ENCODE data around the gene B4GALNT4.
"Not testable (repeated sequence)": the region's sequence is repeated elsewhere in the genome, so short reads cannot be mapped to it uniquely, and the experiment has no call there.

The B4GALNT4 gene

GRCh38 chr11:369336-370018 is at the start of gene B4GALNT4:
Gene B4GALNT4 (plus strand): TSS chr11:369499. CDS start chr11:369804, 305 bp downstream.
- DNase-seq (ENCODE audit: low read depth in 3 of 3, low spot score in 1 of 3): peak in 1 of 3 donors; percentile 29

- DNase-seq (ENCODE audit: low read depth in 3 of 3, low spot score in 1 of 3): not testable (repeated sequence)
Measured at GRCh38 chr11:319888-320273, 49.4 kb upstream of the B4GALNT4 start.

GRCh38 chr11:324156-324555 is 45.1 kb upstream of the B4GALNT4 start:
- no peak for DNase-seq (ENCODE audit: low read depth in 3 of 3, low spot score in 1 of 3)

GRCh38 chr11:324593-325517 is 44.4 kb upstream of the B4GALNT4 start:
- not testable (repeated sequence) for DNase-seq (ENCODE audit: low read depth in 3 of 3, low spot score in 1 of 3)

- no peak for DNase-seq (ENCODE audit: low read depth in 3 of 3, low spot score in 1 of 3)
Measured at GRCh38 chr11:325796-326591, 43.3 kb upstream of the B4GALNT4 start.

GRCh38 chr11:326592-326841 is 42.8 kb upstream of the B4GALNT4 start:
- no peak for DNase-seq (ENCODE audit: low read depth in 3 of 3, low spot score in 1 of 3)

- no peak for DNase-seq (ENCODE audit: low read depth in 3 of 3, low spot score in 1 of 3)
Measured at GRCh38 chr11:326842-327580, 42.3 kb upstream of the B4GALNT4 start.

GRCh38 chr11:327581-327923 is 41.7 kb upstream of the B4GALNT4 start:
- DNase-seq (ENCODE audit: low read depth in 3 of 3, low spot score in 1 of 3): no peak

GRCh38 chr11:328012-328411 is 41.3 kb upstream of the B4GALNT4 start:
- no peak for DNase-seq (ENCODE audit: low read depth in 3 of 3, low spot score in 1 of 3)

- DNase-seq (ENCODE audit: low read depth in 3 of 3, low spot score in 1 of 3): not testable (repeated sequence)
Measured at GRCh38 chr11:328516-329100, 40.7 kb upstream of the B4GALNT4 start.

GRCh38 chr11:329886-330253 is 39.4 kb upstream of the B4GALNT4 start:
- DNase-seq (ENCODE audit: low read depth in 3 of 3, low spot score in 1 of 3): no peak

- no peak for DNase-seq (ENCODE audit: low read depth in 3 of 3, low spot score in 1 of 3)
Measured at GRCh38 chr11:330307-330693, 39.0 kb upstream of the B4GALNT4 start.

- DNase-seq (ENCODE audit: low read depth in 3 of 3, low spot score in 1 of 3): no peak
Measured at GRCh38 chr11:330694-331357, 38.5 kb upstream of the B4GALNT4 start.

GRCh38 chr11:331358-332060 is 37.8 kb upstream of the B4GALNT4 start:
- DNase-seq (ENCODE audit: low read depth in 3 of 3, low spot score in 1 of 3): no peak

GRCh38 chr11:332651-333480 is 36.4 kb upstream of the B4GALNT4 start:
- no peak for DNase-seq (ENCODE audit: low read depth in 3 of 3, low spot score in 1 of 3)

GRCh38 chr11:333616-334263 is 35.6 kb upstream of the B4GALNT4 start:
- DNase-seq (ENCODE audit: low read depth in 3 of 3, low spot score in 1 of 3): not testable (repeated sequence)

- no peak for DNase-seq (ENCODE audit: low read depth in 3 of 3, low spot score in 1 of 3)
Measured at GRCh38 chr11:334264-334994, 34.9 kb upstream of the B4GALNT4 start.

All from stimulated activated CD4-positive, alpha-beta T cell treated with anti-CD3 and anti-CD28 coated beads, TNF-alpha, amount 100 ng/mL, for 1 hour (primary cell).